ENCODE measurements around the gene MCC.

MCC gene

GRCh38 chr5:113112435-113112834 lies 375.8 kb downstream of the MCC start:
- no peak for TF ChIP-seq CTCF (conservative IDR thresholded peaks at IDR 0.05; ENCODE audit: low read length)
- H3K4me3 ChIP-seq (ENCODE audit: low read length), result no peak overlapping the region
- DNase-seq (ENCODE audit: low read depth), result peak; percentile 55

GRCh38 chr5:113110117-113110516 lies 378.1 kb downstream of the MCC start:
- TF ChIP-seq CTCF (conservative IDR thresholded peaks at IDR 0.05; ENCODE audit: low read length), result no peak
- DNase-seq (ENCODE audit: low read depth), result no peak
- no peak overlapping the region for H3K4me3 ChIP-seq (ENCODE audit: low read length)

- no peak for DNase-seq (ENCODE audit: low read depth)
- TF ChIP-seq CTCF (conservative IDR thresholded peaks at IDR 0.05; ENCODE audit: low read length), result no peak
- no peak overlapping the region for H3K4me3 ChIP-seq (ENCODE audit: low read length)
These were observed 378.9 kb downstream of the MCC start for GRCh38 chr5:113109344-113109743.

- H3K4me3 ChIP-seq (ENCODE audit: low read length), result no peak overlapping the region
- no peak for TF ChIP-seq CTCF (conservative IDR thresholded peaks at IDR 0.05; ENCODE audit: low read length)
- no peak for DNase-seq (ENCODE audit: low read depth)
These were observed 379.8 kb downstream of the MCC start for GRCh38 chr5:113108485-113108884.

GRCh38 chr5:113106821-113107220 lies 381.4 kb downstream of the MCC start:
- no peak overlapping the region for H3K4me3 ChIP-seq (ENCODE audit: low read length)
- TF ChIP-seq CTCF (conservative IDR thresholded peaks at IDR 0.05; ENCODE audit: low read length), result no peak
- DNase-seq (ENCODE audit: low read depth), result no peak

GRCh38 chr5:113105693-113106280 lies 382.5 kb downstream of the MCC start:
- H3K4me3 ChIP-seq (ENCODE audit: low read length), result no peak overlapping the region
- DNase-seq (ENCODE audit: low read depth), result no peak
- TF ChIP-seq CTCF (conservative IDR thresholded peaks at IDR 0.05; ENCODE audit: low read length), result no peak

GRCh38 chr5:113103330-113103729 lies 384.9 kb downstream of the MCC start:
- DNase-seq (ENCODE audit: low read depth), result no peak
- H3K4me3 ChIP-seq (ENCODE audit: low read length), result no peak overlapping the region
- TF ChIP-seq CTCF (conservative IDR thresholded peaks at IDR 0.05; ENCODE audit: low read length), result no peak

Measured in AG10803 (cell line).